Activated T-cell treated with anti-CD3 and anti-CD28 coated beads for 4 hours (primary cell): Measurements from ENCODE around the gene DNAJC6.

Experiments
- DNase-seq: peaks from one replicate; pipeline ENCODE4 v3.0.0-alpha.2; 2020

The DNAJC6 gene

GRCh38 chr1:65297706-65298105, 11.6 kb upstream of the DNAJC6 start:
- no peak for DNase-seq

- no peak for DNase-seq
These were observed 10.0 kb upstream of the DNAJC6 start for GRCh38 chr1:65299328-65299727.

- DNase-seq = no peak
These were observed 501 bp upstream of the DNAJC6 start for GRCh38 chr1:65308781-65309303.

GRCh38 chr1:65310078-65310587, 790 bp downstream of the DNAJC6 start:
- DNase-seq = no peak

GRCh38 chr1:65311760-65312159, 2.4 kb downstream of the DNAJC6 start:
- no peak for DNase-seq

- DNase-seq = no peak
These were observed 6.9 kb downstream of the DNAJC6 start for GRCh38 chr1:65316233-65316632.

- DNase-seq = no peak
These were observed 8.7 kb downstream of the DNAJC6 start for GRCh38 chr1:65317866-65318653.

GRCh38 chr1:65319141-65319540, 9.8 kb downstream of the DNAJC6 start:
- no peak for DNase-seq

- DNase-seq = no peak
These were observed 10.4 kb downstream of the DNAJC6 start for GRCh38 chr1:65319754-65320153.

- no peak for DNase-seq
These were observed 12.5 kb downstream of the DNAJC6 start for GRCh38 chr1:65321879-65322278.

- DNase-seq = no peak
These were observed 13.9 kb downstream of the DNAJC6 start for GRCh38 chr1:65323246-65323645.

- no peak for DNase-seq
These were observed 20.7 kb downstream of the DNAJC6 start for GRCh38 chr1:65330021-65330420.

GRCh38 chr1:65330822-65331221, 21.5 kb downstream of the DNAJC6 start:
- DNase-seq = no peak

GRCh38 chr1:65332821-65333220, 23.5 kb downstream of the DNAJC6 start:
- no peak for DNase-seq

- DNase-seq = no peak
These were observed 24.7 kb downstream of the DNAJC6 start for GRCh38 chr1:65334081-65334480.

- DNase-seq = no peak
These were observed 30.6 kb downstream of the DNAJC6 start for GRCh38 chr1:65339866-65340468.

- no peak for DNase-seq
These were observed 32.0 kb downstream of the DNAJC6 start for GRCh38 chr1:65341381-65341780.

- DNase-seq = no peak
These were observed 33.9 kb downstream of the DNAJC6 start for GRCh38 chr1:65343286-65343685.

GRCh38 chr1:65344171-65344814, 35.0 kb downstream of the DNAJC6 start:
- no peak for DNase-seq

- no peak for DNase-seq
These were observed 36.8 kb downstream of the DNAJC6 start for GRCh38 chr1:65346190-65346589.

GRCh38 chr1:65355031-65355712, 45.8 kb downstream of the DNAJC6 start:
- DNase-seq = no peak

GRCh38 chr1:65357291-65357960, 48.1 kb downstream of the DNAJC6 start:
- no peak for DNase-seq

GRCh38 chr1:65359888-65360287, 50.5 kb downstream of the DNAJC6 start:
- no peak for DNase-seq
